ENCODE data around the gene TP53BP2.
"Not testable (repeated sequence)": the region's sequence is repeated elsewhere in the genome, so short reads cannot be mapped to it uniquely, and the experiment has no call there.

The TP53BP2 gene

GRCh38 chr1:223853748-223854147 is 8.0 kb upstream of the TP53BP2 start:
- DNase-seq = no peak

GRCh38 chr1:223853275-223853674 is 7.5 kb upstream of the TP53BP2 start:
- DNase-seq = no peak

DNA sequence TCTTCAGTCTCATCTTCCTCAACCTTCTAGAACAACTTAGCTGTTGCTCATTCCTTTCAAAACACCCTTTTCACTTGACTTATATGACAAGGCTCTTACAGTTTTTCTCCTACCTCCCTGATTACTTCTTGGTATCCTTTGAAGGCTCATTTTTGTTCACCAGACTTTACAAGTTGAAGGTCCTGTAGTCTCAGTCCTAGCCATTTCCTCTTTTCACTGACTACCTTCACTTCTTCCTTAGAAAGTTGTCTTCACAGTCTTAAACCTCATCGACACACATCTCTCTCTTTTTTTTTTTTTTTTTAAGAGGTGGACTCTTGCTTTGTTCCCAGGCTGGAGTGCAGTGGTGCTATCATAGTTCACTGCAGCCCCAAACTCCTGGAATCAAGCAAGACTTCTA is 6.6 kb upstream of the TP53BP2 start:
- DNase-seq = no peak

- no peak for DNase-seq
Measured at GRCh38 chr1:223849352-223850254, 3.9 kb upstream of the TP53BP2 start.

DNA sequence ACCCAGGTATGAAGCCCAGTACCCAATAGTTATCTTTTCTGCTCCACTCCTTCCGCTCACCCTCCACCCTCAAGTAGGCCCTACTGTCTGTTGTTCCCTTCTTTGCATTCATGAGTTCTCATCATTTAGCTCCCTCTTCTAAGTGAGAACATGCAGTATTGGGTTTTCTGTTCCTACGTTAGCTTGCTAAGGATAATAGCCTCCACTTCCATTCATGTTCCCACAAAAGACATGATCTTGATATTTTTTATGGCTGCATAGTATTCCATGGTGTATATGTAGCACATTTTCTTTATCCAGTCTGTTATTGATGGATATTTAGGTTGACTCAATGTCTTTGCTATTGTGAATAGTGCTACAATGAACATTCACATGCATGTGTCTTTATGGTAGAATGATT is 2.8 kb upstream of the TP53BP2 start:
- DNase-seq = no peak

GRCh38 chr1:223847781-223848345 is 2.1 kb upstream of the TP53BP2 start:
- DNase-seq = no peak

DNA sequence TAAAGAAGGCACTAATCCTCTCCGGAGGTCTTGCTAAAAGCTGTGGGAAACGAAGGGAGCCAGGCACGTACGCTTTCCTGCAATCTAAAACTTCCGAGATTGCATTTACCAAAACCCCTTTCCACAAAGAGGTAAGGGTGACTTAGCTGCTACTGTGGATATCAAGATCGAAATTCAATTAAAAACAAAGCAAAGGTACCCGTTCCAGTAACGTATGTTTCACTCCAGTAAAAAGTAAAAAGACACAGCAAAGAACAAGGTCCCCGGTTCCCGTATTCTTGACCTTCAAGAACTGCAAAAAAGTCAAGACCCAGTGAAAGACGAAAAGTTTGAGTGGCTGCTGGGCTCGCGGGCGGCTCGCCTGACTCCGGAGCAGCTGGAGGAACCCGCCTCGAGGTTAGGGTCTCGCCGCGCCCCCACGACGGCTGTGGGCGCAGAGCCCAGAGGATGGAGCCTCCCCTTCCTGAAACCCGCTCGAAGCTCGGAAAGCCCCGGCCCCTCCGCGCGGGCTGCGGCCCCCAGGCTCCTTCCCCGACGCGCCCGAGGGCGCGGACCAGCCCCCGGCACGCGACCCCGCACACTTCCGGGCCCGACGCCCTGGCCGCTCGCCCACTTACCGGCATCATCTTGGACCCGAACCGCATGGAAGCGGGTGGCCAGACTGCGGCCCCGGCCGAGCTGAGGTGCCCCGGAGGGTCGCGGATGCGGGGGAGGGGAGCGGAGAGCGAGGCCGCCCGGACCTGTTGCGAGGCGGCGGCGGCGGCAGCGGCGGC is 524 bp downstream of the TP53BP2 start:
- DNase-seq = peak; percentile 68

- DNase-seq = no peak
Measured at GRCh38 chr1:223844787-223845036, 1.0 kb downstream of the TP53BP2 start.

DNA sequence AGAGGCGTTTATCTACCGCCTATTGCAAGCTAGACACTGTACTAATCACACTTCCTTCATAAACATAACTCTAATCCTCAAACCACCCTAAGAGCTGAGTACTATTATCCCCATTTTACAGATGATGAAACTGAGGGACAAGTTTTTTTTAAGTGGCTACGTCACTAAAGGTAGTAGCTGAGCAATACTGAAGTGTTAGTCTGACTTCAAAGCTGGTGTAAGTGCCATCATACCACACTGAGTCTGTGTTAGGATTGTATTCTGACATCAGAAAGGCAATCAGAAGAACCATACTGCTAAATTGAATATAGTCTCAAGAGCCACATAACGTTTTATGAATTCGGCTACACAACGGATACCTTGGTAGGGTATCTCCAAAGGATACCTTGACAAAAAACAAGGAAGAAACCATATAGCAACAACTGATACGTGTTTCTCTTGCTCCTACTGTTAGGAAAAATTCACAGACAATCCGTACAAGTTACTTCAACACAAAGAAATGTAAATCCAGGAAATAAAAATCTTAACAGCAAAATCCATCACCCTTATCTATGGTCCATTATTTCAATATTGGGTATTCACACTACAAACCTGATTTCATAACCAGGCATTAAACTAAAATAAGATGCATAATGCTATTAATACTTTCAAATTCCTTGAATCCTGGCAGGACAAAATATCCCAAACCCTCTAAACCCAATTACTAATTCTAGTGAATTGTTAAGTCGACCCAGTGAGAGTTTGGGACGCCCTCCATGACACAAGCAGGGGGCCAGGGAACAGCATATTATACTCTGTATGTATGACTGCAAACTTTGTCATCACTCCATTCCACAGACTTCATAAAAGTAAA is 1.6 kb downstream of the TP53BP2 start:
- DNase-seq = no peak

DNA sequence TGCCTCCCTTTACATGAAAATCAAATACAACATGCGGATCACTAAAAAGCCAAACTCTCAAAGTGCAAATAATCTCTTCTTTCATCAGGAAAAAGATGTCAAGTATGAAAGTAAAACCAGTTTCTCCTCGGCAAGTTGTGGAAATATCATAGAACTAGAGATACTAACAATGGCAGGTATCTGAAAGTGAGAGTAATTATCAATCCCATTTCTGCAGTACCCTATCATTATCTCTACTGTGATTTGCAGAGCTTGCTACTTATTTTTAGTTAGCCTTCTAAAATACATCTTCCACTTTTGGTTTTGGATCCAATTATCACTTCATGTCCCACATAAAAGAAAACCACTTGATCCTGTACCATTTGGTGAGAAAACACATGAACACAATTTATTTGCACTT is 3.0 kb downstream of the TP53BP2 start:
- DNase-seq = no peak

GRCh38 chr1:223841977-223842623 is 3.6 kb downstream of the TP53BP2 start:
- DNase-seq = not testable (repeated sequence)

GRCh38 chr1:223840254-223840653 is 5.5 kb downstream of the TP53BP2 start:
- no peak for DNase-seq

GRCh38 chr1:223838125-223838854 is 7.5 kb downstream of the TP53BP2 start:
- no peak for DNase-seq

- no peak for DNase-seq
Measured at GRCh38 chr1:223837687-223838086, 8.1 kb downstream of the TP53BP2 start.

DNA sequence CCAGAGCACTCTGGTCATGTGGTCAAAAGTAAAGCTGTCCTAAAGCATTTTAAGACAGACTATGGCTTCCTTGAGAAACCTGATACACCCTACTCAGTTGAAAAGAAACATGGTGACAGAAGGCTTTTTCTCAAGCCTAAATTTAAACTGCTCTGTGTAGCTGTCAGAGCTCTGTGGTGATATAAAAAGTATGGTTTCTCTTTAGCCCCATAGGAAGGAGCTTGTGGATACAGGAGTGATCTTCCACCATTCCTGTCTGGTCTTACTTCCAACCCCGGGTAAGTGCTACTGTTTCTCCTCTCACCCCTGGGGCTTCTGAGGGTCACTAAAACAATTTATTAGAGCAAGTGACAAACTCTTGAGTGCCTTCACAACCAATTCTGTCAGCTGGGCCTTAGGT is 8.5 kb downstream of the TP53BP2 start:
- DNase-seq = no peak

GRCh38 chr1:223836586-223836985 is 9.2 kb downstream of the TP53BP2 start:
- DNase-seq = no peak

- DNase-seq = no peak
Measured at GRCh38 chr1:223835754-223836153, 10.0 kb downstream of the TP53BP2 start.

DNA sequence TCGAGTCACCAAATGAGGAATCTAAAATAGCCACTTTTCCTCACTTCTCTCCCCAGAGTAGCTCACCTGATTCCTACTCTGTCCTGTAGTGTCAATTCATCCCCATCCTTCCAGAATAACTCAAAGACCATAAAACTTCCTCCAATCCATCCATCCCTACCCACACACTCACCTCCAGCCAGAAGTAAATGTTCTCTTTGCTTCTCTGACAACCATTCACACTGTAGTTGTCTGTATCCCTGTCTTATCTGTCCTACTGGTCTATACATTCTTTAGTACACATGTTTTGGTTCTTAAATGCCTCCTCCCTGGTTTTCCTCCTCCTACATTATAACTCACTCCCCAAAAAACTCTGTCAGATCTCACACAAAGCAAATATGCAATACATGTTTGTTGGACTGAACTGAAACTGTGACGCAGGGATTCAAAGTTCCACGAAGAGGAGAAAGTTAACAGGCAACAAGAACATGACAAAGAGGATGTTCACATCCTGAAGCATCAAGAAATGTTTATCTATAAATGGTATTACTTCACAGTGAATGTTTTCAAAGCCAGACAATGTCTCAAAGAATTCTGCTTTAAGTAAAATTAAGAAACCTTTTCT is 11.0 kb downstream of the TP53BP2 start:
- no peak for DNase-seq

GRCh38 chr1:223833948-223834347 is 11.8 kb downstream of the TP53BP2 start:
- DNase-seq = no peak

GRCh38 chr1:223832637-223832943 is 13.2 kb downstream of the TP53BP2 start:
- DNase-seq = no peak

DNA sequence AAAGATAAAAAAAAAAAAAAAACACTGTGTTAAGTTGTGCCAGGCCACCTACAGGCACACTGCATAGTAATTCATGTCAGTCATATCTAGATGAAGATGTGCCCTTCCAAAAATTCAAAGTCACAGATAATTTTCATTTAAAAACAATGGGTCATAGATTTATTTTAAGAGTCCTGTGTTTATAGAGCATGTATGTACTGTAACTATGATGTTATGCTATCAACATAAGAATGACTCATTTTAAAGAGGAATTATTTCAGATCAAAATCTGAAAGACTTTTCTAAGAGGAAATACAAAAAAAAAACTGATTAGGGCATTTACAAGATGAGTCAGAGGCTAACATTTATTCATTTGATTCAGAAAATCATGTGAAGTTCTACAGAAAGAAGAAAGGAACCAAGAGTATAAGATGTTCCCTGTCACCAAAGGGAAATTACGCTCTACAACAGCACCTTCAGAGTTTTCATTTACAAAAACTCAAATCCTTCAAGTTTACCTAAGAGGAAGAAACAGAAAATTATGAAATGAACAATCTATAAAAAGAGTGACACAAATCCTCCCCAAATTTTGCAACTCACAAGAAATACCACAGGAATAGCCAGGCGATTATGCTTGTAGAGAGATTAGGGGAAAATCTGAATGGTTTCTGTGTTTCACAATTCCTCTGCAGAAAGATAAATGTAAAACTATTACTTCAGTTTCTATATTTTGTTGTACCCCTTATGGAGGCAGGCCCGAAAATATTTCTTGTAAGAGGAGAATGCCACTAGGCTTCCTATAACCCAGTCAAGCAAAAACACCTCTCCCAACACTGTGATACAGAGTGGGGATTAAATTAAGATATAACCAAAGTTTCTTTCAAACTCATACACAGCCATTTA is 13.8 kb downstream of the TP53BP2 start:
- no peak for DNase-seq
